ENCODE measurements around the gene PTPN18. TPM values are rescaled to one million over a fixed set of nuclear protein-coding genes. Genes with fewer than 3 reads are reported as not detected.

Gene PTPN18
- total and polyA plus RNA-seq, 2 of the 4 experiments (the other 2 are of a cell fraction), result 9.7 to 15.5 TPM

DNA sequence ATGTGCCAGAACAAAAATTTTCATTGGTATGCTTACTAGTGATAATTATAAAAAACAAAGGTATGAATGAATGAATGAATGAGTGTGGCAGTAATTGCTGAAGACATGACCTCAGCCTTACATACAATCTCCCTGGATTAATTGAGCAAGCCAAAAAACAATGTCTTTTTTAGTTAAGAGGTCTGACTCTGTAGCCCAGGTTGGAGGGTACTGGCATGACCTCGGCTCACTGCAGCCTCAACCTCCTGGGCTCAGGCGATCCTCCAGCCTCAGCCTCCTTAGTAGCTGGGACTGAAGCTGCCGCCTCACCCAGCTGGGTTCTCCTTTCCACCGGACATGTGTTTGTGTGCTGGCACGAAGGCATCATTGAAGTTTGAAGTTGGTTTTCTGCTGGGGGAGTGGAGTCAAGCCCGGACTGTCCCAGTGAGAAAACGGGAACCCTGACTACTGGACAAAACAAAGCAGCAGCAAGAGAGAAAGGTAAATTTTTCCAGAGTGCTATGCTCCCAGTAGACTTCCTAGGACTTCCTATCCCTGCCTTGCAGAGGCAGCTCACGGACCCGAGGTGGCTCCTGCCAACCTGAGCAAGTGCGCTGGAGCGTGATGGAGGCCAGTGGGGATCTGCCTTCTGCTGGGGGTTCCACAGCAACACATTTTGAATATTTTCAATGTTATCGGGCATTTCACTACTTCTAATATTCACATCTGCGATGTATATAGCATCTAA is 19.5 kb upstream of the PTPN18 start:
- Histone ChIP-seq H3K4me1 (ENCODE audit: control insufficient read depth, insufficient read depth, low read length) (peaks cover 9% of the 10 kb centered on the region), H2BK120ac (ENCODE audit: low read depth, low read length) (no peak overlapping the region), H3K9me1 (ENCODE audit: insufficient read depth, low read length) (peaks cover 9% of the 10 kb centered on the region), H2AK5ac (ENCODE audit: low read depth, low read length) (no peak overlapping the region), H3K56ac (ENCODE audit: extremely low read depth, insufficient read depth, low read length) (no peak overlapping the region), H3K9ac (ENCODE audit: low read depth, low read length) (no peak overlapping the region), H3K79me1 (ENCODE audit: low read depth in 1 of 2, low read length in 2 of 2) (peaks cover 3 to 11% of the 10 kb centered on the region in 2 experiments; a peak in 3 of 4 replicates), H2BK15ac (ENCODE audit: low read depth, low read length) (no peak overlapping the region), H4K91ac (ENCODE audit: insufficient read depth, low read depth, low read length) (no peak overlapping the region), H3K14ac (replicated peaks; ENCODE audit: low read depth, low read length) (no peak overlapping the region), H2BK5ac (ENCODE audit: low read depth, low read length, poor library complexity, severe bottlenecking) (no peak overlapping the region), H3K4me2 (ENCODE audit: low read depth, low read length) (no peak overlapping the region), H4K8ac (ENCODE audit: low read depth in 2 of 2, low read length in 2 of 2) (no peak overlapping the region), H4K20me1 (ENCODE audit: insufficient read depth, low read length) (no peaks in the 10 kb centered on the region), H4K5ac (ENCODE audit: low read depth, low read length) (no peak overlapping the region), H3K4me3 (ENCODE audit: insufficient read depth, low read depth, low read length) (no peak overlapping the region), H3K18ac (ENCODE audit: low read depth, low read length) (no peak overlapping the region), H3K4ac (ENCODE audit: low read depth, low read length) (no peak overlapping the region), H3K36me3 (ENCODE audit: control insufficient read depth, insufficient read depth, low read length) (peaks cover 6% of the 10 kb centered on the region), H2BK20ac (ENCODE audit: low read depth, low read length) (no peak overlapping the region), H2AK9ac (replicated peaks; ENCODE audit: low read depth, low read length, poor library complexity) (no peak overlapping the region), H3K23ac (ENCODE audit: low read depth, low read length) (no peak overlapping the region), H3K9me3 (ENCODE audit: control insufficient read depth, insufficient read depth, low read length) (no peaks in the 10 kb centered on the region), H3K27me3 (ENCODE audit: control insufficient read depth, insufficient read depth, low read length) (peaks cover 3% of the 10 kb centered on the region), H3K27ac (ENCODE audit: insufficient read depth, low read length) (no peak overlapping the region), H2AFZ (replicated peaks; ENCODE audit: low read length, poor library complexity) (no peak overlapping the region)
- DNase-seq, result no peak
- dilution Hi-C loops (cut with HindIII; ENCODE audit: low sequenced_read_pairs, unreplicated experiment) (no loop called here), in situ Hi-C loops (cut with MboI; ENCODE audit: low sequenced_read_pairs) (no loop called here), intact Hi-C loops (cut with micrococcal nuclease) (no loop called here)
- BruUV-seq (replicated peaks), result no TSS peak
- WGBS, 2 experiments (ENCODE audit: extremely low coverage in 2 of 2, insufficient read length in 1 of 2), result 95% methylated on average over 4 of the region's 13 CpGs; no CpG with 5 or more reads in 1 of the 2 experiments
- TF ChIP-seq MXI1 (IDR thresholded peaks at IDR 0.05; ENCODE audit: borderline replicate concordance, low read depth, low read length) (no peak), RAD21 (IDR thresholded peaks at IDR 0.05; ENCODE audit: low read length) (no peak), MAFK (IDR thresholded peaks at IDR 0.05; ENCODE audit: low read depth, low read length) (no peak)
- TF ChIP-seq, protein P1, sequence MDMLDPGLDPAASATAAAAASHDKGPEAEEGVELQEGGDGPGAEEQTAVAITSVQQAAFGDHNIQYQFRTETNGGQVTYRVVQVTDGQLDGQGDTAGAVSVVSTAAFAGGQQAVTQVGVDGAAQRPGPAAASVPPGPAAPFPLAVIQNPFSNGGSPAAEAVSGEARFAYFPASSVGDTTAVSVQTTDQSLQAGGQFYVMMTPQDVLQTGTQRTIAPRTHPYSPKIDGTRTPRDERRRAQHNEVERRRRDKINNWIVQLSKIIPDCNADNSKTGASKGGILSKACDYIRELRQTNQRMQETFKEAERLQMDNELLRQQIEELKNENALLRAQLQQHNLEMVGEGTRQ (IDR thresholded peaks at IDR 0.05; ENCODE audit: low read depth, low read length), result no peak
- TF ChIP-seq, protein P2, sequence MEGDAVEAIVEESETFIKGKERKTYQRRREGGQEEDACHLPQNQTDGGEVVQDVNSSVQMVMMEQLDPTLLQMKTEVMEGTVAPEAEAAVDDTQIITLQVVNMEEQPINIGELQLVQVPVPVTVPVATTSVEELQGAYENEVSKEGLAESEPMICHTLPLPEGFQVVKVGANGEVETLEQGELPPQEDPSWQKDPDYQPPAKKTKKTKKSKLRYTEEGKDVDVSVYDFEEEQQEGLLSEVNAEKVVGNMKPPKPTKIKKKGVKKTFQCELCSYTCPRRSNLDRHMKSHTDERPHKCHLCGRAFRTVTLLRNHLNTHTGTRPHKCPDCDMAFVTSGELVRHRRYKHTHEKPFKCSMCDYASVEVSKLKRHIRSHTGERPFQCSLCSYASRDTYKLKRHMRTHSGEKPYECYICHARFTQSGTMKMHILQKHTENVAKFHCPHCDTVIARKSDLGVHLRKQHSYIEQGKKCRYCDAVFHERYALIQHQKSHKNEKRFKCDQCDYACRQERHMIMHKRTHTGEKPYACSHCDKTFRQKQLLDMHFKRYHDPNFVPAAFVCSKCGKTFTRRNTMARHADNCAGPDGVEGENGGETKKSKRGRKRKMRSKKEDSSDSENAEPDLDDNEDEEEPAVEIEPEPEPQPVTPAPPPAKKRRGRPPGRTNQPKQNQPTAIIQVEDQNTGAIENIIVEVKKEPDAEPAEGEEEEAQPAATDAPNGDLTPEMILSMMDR (conservative IDR thresholded peaks at IDR 0.05; ENCODE audit: low read depth, low read length), result no peak
- ChIA-PET POLR2A (ENCODE audit: unreplicated experiment) (no interaction called here), CTCF (interaction anchor here (0.6 kb wide), 2 partner anchors 440 to 1137 kb away, joined by 3 to 7 read pairs; no protein-coding TSS in a partner anchor)
- no peak for ATAC-seq (ENCODE audit: low read depth)

All from IMR-90 (cell line).